Heart left ventricle (tissue), 13 donors: Measurements from ENCODE around the gene CDKN2B.

Source experiments
- POLR2A ChIP-seq, 2 donors: fragments of 450-650 bp; IDR thresholded peaks; one replicate each; pipeline ENCODE4 v1.6.1; 2017; ENCODE audit warnings: antibody characterized with exemption in 2 of 2, mild to moderate bottlenecking in 2 of 2, moderate library complexity in 2 of 2
- TF ChIP-seq, protein P1 (sequence below), 12 donors: fragments of 200-600 bp; sonication (generic) in 4 of 12; IDR thresholded peaks; one replicate each; pipeline versions ENCODE4 v1.5.0 to v1.8.0; 2018 to 2022; ENCODE audit warnings: antibody characterized with exemption in 12 of 12, mild to moderate bottlenecking in 5 of 12
- donor health status: ischemic (EF 13 %, LVEDD 7.1; RV severe dilation, severe dysfunction).
- donor health status: DM: no; HTN: yes; CAD: no.
- donor health status: DM: no; HTN: no; CAD: no.
- donor health status: ischemic (EF 25% LVEDD 6.9; RV normal size, moderate dysfunction).
- donor health status: ischemic (EF 25% LVEDD 5.7; RV mildly dilated, moderate dysfunction).
- donor health status: ischemic (EF 35%, LVEDD 5.7; RV mildly dilated, moderate dysfunction).
- donor health status: nonischemic (EF 11% LVEDD 7.7; RV severe dilation, severe dysfunction).
- donor health status: DM: yes; HTN: yes; CAD: no.
- donor health status: PGD.
- donor health status: ischemic (EF 29% LVEDD 5.4; RV normal size, mild dysfunction).
- donor health status: nonischemic (EF 23%, LVEDD 6.1; RV moderate dilation, normal function).

DNA sequence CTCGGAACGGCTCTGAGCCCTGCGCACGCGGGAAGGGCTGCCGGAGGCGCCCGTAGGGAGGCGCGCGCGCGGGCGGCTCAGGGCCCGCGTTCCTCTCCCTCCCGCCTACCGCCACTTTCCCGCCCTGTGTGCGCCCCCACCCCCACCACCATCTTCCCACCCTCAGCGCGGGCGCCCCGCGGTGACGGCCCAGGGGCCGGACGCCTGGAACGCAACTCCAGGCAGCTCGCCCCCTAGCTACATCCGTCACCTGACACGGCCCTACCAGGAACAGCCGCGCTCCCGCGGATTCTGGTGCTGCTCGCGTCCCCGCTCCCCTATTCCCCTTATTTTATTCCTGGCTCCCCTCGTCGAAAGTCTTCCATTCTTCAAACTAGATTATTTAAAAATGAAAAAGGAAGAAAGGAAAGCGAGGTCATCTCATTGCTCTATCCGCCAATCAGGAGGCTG, 14.5 kb downstream of the CDKN2B start, which contains the start of gene CDKN2B-AS1:
- TF ChIP-seq, protein P1, sequence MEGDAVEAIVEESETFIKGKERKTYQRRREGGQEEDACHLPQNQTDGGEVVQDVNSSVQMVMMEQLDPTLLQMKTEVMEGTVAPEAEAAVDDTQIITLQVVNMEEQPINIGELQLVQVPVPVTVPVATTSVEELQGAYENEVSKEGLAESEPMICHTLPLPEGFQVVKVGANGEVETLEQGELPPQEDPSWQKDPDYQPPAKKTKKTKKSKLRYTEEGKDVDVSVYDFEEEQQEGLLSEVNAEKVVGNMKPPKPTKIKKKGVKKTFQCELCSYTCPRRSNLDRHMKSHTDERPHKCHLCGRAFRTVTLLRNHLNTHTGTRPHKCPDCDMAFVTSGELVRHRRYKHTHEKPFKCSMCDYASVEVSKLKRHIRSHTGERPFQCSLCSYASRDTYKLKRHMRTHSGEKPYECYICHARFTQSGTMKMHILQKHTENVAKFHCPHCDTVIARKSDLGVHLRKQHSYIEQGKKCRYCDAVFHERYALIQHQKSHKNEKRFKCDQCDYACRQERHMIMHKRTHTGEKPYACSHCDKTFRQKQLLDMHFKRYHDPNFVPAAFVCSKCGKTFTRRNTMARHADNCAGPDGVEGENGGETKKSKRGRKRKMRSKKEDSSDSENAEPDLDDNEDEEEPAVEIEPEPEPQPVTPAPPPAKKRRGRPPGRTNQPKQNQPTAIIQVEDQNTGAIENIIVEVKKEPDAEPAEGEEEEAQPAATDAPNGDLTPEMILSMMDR (IDR thresholded peaks at IDR 0.05), result peak in 1 of 12 donors; percentile 17
- TF ChIP-seq POLR2A (IDR thresholded peaks at IDR 0.05), result no peak
